HG03442 (cell line): ENCODE data around the gene AXIN2.
"Not testable (repeated sequence)": the region's sequence is repeated elsewhere in the genome, so short reads cannot be mapped to it uniquely, and the experiment has no call there.

Experiments used
- ATAC-seq: cut with Tn5 transposase; IDR thresholded peaks from one replicate; pipeline ENCODE4 v1.9.1; 2021; ENCODE audit warnings: mild to moderate bottlenecking, moderate library complexity; ENCODE audit not compliant: unreplicated experiment

The AXIN2 gene

GRCh38 chr17:65523411-65523810, 38.0 kb downstream of the AXIN2 start:
- ATAC-seq = no peak

GRCh38 chr17:65522751-65523404, 38.6 kb downstream of the AXIN2 start:
- no peak for ATAC-seq

- ATAC-seq = no peak
Observed at GRCh38 chr17:65519462-65519861, 42.0 kb downstream of the AXIN2 start.

- no peak for ATAC-seq
Observed at GRCh38 chr17:65518256-65518655, 43.2 kb downstream of the AXIN2 start.

- ATAC-seq = no peak
Observed at GRCh38 chr17:65515959-65516948, 45.2 kb downstream of the AXIN2 start.

- ATAC-seq = no peak
Observed at GRCh38 chr17:65515512-65515911, 45.9 kb downstream of the AXIN2 start.

GRCh38 chr17:65514541-65514940, 46.9 kb downstream of the AXIN2 start:
- no peak for ATAC-seq

- ATAC-seq = no peak
Observed at GRCh38 chr17:65514082-65514481, 47.4 kb downstream of the AXIN2 start.

GRCh38 chr17:65511316-65511715, 50.1 kb downstream of the AXIN2 start:
- ATAC-seq = no peak

GRCh38 chr17:65509032-65509431, 52.4 kb downstream of the AXIN2 start:
- ATAC-seq = peak; percentile 54

GRCh38 chr17:65504673-65505072, 56.8 kb downstream of the AXIN2 start:
- not testable (repeated sequence) for ATAC-seq

- ATAC-seq = no peak
Observed at GRCh38 chr17:65504141-65504540, 57.3 kb downstream of the AXIN2 start.

GRCh38 chr17:65503557-65503956, 57.9 kb downstream of the AXIN2 start:
- no peak for ATAC-seq

GRCh38 chr17:65498816-65499215, 62.6 kb downstream of the AXIN2 start:
- ATAC-seq = no peak

- ATAC-seq = no peak
Observed at GRCh38 chr17:65496801-65497200, 64.6 kb downstream of the AXIN2 start.

GRCh38 chr17:65495122-65496055, 66.1 kb downstream of the AXIN2 start:
- ATAC-seq = no peak

- ATAC-seq = no peak
Observed at GRCh38 chr17:65489413-65490155, 71.9 kb downstream of the AXIN2 start.

GRCh38 chr17:65488665-65489064, 72.8 kb downstream of the AXIN2 start:
- no peak for ATAC-seq

GRCh38 chr17:65487990-65488389, 73.5 kb downstream of the AXIN2 start:
- ATAC-seq = no peak

GRCh38 chr17:65487161-65487560, 74.3 kb downstream of the AXIN2 start:
- ATAC-seq = no peak
